D341Med (cell line): ENCODE data around the gene CD70.
A peak's percentile ranks its signal among the peaks of the same experiment; 100 is the strongest.
"Not testable (repeated sequence)": the region's sequence is repeated elsewhere in the genome, so short reads cannot be mapped to it uniquely, and the experiment has no call there.

Experiments used
- DNase-seq: peaks from one replicate; pipeline ENCODE4 v3.0.0; 2012; ENCODE audit warnings: low spot score

CD70 gene

GRCh38 chr19:6590827-6591319 lies at the start of gene CD70:
CD70 (minus strand) TSS chr19:6591150; CDS start chr19:6591002, 148 bp downstream.
- DNase-seq: peak; percentile 85

- not testable (repeated sequence) for DNase-seq
Observed at GRCh38 chr19:6640333-6640732, 49.4 kb upstream of the CD70 start.

DNA sequence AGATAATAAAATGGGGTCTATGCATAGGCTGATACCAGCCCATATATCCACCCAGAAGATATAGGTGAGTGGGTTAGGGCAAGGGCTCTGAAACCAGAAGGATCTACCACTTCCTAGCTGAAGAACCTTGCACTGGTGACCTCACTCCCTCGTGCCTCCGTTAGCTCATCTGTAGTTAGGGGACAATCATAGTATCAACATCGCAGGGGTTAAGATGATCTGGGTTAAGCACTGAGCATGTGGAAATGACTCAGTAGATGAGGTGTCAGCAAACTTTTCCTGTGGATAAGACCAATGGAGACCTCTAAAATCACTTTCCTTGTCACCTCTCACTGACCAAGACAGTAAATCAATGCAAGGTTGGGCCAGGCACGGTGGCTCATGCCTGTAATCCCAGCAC lies 48.5 kb upstream of the CD70 start:
- DNase-seq: no peak

GRCh38 chr19:6633456-6633813 lies 42.5 kb upstream of the CD70 start:
- not testable (repeated sequence) for DNase-seq

GRCh38 chr19:6632747-6633455 lies 42.0 kb upstream of the CD70 start:
- peak; percentile 43 for DNase-seq

- DNase-seq: peak; percentile 67
Observed at GRCh38 chr19:6632002-6632621, 41.2 kb upstream of the CD70 start.

- no peak for DNase-seq
Observed at GRCh38 chr19:6626764-6627163, 35.8 kb upstream of the CD70 start.

- DNase-seq: no peak
Observed at GRCh38 chr19:6617374-6617773, 26.4 kb upstream of the CD70 start.

DNA sequence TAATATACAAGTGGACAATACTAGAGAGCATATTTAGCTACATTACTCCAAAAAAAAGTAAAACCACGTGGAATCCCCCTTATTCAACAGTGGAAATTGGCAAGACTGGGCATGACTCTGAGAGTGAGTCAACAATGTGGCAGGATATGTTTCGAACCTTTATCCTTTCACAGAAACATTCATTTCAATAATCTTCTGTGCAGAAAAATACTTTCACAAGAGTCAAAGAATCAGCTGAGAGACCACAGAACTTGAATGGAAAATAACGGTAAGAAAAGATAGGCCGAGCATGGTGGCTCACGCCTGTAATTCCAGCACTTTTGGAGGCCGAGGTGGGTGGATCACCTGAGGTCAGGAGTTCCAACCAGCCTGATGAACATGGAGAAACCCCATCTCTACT lies 25.1 kb upstream of the CD70 start:
- no peak for DNase-seq

DNA sequence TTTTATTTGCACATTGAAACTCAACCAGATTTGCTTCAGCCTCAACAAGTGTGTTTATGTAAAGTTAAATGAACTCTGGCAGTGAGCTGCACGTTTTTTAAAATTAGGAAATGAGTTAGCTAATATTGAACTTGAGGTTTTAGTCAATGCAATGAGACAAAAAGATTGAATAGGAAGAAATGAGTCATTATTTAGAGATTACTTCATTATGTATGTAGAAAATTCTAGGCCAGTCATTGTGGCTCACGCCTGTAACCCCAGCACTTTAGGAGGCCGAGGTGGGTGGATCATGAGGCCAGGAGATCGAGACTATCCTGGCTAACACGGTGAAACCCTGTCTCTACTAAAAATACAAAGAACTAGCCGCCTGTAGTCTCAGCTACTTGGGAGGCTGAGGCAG lies 22.8 kb upstream of the CD70 start:
- DNase-seq: no peak

DNA sequence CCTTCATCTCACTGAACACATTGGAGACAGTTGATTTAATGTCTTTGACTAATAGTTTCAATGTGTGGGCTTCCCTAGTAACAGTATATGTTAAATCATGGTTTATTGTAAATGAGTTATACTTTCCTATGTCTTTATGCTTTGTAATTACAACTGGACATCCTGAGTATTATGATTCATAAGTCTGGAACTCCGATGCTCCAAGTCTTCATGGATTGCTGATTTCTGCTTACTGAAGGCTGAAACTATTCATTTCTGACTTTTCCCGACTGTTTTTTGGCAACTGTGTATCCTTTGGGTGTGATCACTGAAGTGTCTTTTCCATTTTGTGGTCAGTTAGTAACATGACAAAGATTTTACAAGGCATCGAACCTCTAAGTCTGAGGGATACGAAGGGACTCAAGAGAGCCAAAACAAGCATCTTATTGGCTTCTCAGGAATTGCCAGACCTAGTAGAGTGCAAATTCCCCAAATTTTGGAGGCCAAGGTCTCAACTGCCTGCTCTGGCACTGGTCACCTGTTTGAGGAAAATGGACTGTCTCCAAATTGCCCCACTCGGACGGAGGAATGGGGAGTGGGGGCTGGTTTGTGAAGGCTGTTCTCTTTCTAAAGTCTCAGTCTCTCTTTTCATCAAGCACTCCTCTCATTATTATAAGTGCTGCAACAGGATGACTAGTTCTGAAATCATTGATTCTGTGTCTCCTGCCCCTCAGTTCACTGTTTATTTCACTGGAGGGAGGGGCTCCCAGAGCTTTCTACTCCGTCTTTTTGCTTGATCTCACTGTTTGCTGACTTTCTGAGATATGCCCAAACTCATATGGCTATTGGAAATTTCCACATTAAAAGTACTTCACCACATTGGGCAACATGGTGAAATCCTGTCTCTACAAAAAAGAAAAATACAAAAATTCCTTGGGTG lies 20.2 kb upstream of the CD70 start:
- no peak for DNase-seq

DNA sequence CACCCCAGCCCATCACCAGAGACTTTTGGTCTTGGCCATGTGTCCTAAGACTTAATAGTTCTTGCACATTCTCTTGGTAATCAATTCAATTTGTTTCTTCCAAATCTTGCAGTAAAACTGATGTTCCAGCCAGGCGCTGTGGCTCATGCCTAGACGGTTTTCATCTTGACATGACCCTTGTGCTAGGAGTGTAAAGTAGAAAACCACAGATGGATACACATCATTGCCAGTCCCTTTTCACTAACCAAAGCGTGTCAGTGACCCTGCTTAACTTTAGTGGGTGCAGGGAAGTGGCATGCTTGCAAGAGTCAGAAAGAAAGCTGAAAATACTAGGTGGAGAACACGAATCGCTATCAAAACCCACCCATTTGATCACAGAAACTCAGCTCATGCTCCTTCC lies 18.0 kb upstream of the CD70 start:
- DNase-seq: no peak

- not testable (repeated sequence) for DNase-seq
Observed at GRCh38 chr19:6608146-6608545, 17.2 kb upstream of the CD70 start.

- not testable (repeated sequence) for DNase-seq
Observed at GRCh38 chr19:6606276-6607070, 15.5 kb upstream of the CD70 start.

DNA sequence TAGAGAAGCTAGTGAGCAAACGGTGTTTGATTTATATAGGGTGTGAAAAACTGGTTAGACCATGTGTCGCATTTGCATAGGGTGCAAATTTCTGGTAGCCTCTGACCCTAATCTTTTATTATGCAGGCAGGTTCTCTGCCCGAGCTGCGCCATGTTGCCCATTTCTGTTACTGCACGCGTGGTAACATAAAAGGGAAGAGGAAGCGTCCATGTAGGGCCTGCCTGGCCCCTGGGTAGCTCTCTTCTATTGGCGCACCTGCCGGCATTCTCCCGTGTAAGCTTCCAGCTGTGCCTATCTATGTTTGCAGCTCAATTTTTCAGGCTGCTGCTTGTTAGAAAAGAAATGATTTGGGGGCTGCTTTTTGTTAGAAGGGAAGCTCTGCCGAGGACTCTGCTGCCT lies 14.0 kb upstream of the CD70 start:
- DNase-seq: no peak

DNA sequence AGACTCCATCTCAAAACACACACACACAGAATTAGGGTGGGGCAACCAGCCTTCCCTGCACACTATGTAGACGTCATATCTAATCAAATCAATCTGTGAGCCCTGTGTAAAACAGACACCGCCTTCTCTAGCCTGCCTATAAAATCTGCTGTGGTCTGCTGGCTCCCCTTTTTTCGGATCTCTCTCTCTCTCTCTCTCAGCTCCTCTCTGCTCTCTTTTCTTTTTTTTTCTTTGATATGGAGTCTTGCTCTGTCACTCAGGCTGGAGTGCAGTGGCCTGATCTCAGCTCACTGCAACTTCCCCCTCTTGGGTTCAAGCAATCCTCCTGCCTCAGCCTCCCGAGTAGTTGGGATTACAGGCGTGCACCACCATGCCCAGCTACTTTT lies 11.8 kb upstream of the CD70 start:
- no peak for DNase-seq

- DNase-seq: not testable (repeated sequence)
Observed at GRCh38 chr19:6601537-6602052, 10.6 kb upstream of the CD70 start.

DNA sequence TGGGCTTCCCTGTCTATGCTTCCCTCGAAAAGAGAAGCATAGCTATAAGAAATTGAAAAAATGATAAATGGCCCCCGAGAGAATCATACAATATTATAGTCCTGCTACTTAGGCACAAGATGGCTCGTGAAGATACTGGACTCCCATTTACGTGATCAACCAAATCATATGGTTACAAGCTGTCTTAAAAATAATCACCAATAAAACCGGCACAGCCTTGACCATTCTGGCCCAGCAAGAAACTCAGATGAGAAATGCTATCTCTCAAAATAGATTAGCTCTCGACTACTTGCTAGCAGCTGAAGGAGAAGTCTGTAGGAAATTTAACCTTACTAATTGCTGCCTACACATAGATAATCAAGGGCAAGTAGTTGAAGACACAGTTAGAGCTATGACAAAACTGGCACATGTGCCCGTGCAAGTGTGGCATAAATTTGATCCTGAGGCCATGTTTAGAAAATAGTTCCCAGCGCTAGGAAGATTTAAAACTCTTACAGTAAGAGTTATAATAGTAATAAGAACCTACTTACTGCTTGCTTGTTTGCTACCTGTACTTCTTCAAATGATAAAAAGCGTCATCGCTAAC lies 10.1 kb upstream of the CD70 start:
- DNase-seq: not testable (repeated sequence)

GRCh38 chr19:6599866-6600454 lies 9.0 kb upstream of the CD70 start:
- no peak for DNase-seq

DNA sequence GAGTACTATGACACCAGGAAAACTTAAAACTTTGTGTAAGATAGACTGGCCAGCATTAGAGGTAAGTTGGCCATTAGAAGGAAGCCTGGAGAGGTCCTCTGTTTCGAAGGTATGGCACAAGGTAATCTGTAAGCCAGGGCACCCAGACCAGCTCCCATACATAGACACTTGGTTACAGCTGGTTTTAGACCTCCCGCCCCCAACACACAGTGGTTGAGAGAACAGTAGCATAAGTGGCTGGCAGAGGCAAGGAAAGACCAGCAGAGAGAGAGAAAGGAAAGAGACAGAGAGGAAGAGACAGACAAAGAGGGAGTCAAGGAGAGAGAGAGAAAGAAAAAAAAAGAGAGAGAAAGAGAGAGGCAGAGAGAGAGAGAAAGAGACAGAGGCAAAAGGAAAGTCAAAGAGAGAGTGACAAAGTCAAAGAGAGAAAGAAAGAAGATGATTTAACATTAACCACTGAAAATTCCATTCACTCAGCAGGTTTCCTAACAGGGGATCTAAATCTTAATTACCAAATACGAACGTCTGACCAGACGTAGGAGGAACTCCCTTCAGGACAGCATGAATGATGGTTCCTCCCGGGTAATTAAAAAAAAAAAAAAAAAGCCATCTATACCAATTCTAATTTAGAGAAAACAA lies 7.4 kb upstream of the CD70 start:
- DNase-seq: not testable (repeated sequence)
